ENCODE data around the gene TUFM.

- TF ChIP-seq PATZ1 (CRISPR knock-in tag; IDR thresholded peaks at IDR 0.05; ENCODE audit: borderline replicate concordance) = no peak
- TF ChIP-seq, protein P1, sequence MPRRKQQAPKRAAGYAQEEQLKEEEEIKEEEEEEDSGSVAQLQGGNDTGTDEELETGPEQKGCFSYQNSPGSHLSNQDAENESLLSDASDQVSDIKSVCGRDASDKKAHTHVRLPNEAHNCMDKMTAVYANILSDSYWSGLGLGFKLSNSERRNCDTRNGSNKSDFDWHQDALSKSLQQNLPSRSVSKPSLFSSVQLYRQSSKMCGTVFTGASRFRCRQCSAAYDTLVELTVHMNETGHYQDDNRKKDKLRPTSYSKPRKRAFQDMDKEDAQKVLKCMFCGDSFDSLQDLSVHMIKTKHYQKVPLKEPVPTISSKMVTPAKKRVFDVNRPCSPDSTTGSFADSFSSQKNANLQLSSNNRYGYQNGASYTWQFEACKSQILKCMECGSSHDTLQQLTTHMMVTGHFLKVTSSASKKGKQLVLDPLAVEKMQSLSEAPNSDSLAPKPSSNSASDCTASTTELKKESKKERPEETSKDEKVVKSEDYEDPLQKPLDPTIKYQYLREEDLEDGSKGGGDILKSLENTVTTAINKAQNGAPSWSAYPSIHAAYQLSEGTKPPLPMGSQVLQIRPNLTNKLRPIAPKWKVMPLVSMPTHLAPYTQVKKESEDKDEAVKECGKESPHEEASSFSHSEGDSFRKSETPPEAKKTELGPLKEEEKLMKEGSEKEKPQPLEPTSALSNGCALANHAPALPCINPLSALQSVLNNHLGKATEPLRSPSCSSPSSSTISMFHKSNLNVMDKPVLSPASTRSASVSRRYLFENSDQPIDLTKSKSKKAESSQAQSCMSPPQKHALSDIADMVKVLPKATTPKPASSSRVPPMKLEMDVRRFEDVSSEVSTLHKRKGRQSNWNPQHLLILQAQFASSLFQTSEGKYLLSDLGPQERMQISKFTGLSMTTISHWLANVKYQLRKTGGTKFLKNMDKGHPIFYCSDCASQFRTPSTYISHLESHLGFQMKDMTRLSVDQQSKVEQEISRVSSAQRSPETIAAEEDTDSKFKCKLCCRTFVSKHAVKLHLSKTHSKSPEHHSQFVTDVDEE (CRISPR knock-in tag; IDR thresholded peaks at IDR 0.05) = no peak
Measured at GRCh38 chr16:28836761-28837064, 9.4 kb downstream of the TUFM start.

All from SK-N-SH treated with all-trans-retinoic acid at 6 μM for 48 hours (cell line).